GM20000 (cell line): Measurements from ENCODE around the gene CAPN2.

ENCODE experiments used
- DNase-seq: peaks from one replicate; pipeline ENCODE4 v3.0.0; 2012; ENCODE audit warnings: low spot score
- TF ChIP-seq, protein P1 (sequence below): IDR thresholded peaks from 2 replicates; pipeline ENCODE4 v1.5.1; 2012; ENCODE audit warnings: mild to moderate bottlenecking, control low read depth; ENCODE audit errors: extremely low read depth, missing control alignments

The CAPN2 gene

DNA sequence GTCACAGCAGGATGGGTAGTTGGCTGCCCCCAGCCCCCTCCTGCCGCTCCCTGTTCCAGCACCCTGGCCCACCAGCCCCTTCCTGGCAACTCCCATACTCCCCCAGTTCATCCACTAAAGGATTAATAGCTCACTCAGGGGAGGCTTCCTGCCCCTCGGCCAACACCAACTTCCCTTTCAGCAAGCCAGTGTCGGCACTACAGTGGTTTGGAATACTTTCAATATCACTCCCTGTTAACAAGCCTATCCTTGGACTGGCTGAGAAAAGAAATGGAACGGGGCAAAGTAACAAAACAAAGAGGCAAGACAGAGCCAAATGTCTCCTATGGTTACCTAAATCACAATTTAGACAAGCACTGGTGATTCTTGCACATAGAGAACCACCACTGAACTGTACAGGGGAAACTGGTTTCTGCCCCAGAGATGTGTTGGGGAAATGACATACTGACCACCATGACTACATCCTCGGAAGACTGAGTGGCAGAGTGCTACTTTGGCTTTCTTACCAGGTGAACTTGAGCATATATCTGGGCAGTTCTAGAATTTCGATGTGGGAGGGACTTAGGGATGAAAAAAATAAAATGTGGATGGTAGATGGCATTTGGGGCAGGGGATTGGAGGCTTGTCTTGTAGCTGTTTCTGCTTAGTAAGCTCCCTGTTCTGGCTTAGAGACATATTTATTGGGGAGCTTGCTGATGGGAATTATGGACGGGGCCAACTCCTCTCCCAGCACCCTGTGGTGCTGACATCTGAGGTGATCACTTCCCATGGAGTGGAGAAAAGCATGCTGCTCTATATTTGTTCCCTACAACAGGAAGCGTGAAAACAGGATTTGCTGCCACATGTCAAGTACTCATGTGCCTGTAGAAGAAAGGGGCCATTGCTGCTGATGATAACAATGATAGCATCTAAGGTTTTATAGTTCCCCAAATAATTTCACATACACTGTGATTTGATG, 7.1 kb upstream of the CAPN2 start:
- TF ChIP-seq, protein P1, sequence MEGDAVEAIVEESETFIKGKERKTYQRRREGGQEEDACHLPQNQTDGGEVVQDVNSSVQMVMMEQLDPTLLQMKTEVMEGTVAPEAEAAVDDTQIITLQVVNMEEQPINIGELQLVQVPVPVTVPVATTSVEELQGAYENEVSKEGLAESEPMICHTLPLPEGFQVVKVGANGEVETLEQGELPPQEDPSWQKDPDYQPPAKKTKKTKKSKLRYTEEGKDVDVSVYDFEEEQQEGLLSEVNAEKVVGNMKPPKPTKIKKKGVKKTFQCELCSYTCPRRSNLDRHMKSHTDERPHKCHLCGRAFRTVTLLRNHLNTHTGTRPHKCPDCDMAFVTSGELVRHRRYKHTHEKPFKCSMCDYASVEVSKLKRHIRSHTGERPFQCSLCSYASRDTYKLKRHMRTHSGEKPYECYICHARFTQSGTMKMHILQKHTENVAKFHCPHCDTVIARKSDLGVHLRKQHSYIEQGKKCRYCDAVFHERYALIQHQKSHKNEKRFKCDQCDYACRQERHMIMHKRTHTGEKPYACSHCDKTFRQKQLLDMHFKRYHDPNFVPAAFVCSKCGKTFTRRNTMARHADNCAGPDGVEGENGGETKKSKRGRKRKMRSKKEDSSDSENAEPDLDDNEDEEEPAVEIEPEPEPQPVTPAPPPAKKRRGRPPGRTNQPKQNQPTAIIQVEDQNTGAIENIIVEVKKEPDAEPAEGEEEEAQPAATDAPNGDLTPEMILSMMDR, result no peak
- DNase-seq, result peak; percentile 5

DNA sequence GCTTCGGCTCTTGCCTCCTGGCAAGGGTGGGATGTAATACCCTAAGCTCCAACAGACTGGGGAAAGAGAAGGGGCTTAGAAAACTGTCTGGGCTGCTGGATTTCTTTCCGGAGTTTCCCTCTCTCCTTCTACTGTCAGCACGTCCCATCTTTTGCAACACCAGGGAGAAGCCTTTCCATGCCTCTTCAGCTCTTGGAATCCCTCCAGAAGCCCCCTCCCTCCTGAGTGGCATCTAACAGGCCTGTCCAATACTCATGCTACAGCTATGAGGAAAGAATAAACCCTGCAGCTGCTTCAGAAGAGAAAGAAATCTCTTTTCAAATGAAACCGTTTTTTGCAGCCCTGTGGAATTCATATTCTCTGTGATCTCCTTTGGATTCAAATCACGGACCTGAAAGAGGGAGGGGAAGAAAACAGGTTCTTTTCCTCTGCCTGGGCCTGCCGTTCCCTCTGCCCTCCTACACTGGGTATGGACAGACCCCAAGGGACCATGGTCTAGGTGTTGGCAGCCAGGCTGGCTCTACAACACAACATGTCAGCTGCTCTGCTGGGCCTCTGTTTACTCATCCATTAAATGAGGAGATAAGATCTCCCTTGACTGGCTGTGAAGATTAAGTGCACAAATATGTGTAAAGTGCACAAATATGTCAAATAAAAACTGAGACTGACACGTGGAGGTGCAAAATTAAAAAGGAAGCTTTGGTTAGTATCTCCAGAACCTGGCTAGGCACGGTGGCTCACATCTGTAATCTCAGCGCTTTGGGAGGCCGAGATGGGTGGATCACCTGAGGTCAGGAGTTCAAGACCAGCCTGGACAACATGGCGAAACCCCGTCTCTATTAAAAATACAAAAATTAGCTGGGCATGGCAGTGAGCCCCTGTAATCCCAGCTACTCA, 6.0 kb upstream of the CAPN2 start:
- no peak for DNase-seq
- TF ChIP-seq, protein P1, result no peak

DNA sequence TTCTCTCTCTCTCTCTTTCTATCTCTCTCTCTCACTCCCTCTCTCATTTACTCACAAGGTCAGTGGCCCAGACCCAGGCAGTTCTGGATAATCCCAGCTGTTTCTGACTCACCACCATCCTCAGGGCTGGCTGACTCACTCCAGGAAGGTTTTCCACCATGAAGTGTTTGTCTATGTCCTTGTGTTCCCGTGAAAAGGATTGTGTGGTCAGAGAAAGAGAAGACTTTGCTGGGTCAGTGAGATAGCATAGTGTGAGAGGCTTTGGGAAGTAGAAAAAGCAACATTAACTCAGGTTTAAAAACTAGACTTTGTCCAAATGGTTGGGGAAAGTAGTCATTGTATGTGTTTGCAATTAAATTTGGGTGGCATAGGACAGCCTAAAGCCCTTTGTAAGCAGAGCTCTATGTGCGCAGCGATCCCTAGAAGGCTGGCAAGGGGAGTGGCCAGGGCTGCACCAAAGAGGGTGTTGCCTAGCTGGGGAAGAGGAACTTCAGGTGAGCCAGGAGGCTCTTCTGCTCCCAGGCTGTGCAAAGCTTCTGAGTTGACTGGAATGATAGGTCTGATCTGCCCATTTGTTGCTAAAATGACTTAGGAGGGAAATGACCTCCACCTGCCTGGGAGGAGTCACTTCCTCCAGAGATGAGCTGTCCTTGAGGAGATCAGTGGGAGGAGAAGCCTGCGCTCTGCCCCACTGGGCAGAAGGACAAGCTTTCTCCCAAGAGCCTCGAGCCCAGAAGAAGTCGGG, 4.9 kb upstream of the CAPN2 start:
- TF ChIP-seq, protein P1, result no peak
- DNase-seq, result no peak

DNA sequence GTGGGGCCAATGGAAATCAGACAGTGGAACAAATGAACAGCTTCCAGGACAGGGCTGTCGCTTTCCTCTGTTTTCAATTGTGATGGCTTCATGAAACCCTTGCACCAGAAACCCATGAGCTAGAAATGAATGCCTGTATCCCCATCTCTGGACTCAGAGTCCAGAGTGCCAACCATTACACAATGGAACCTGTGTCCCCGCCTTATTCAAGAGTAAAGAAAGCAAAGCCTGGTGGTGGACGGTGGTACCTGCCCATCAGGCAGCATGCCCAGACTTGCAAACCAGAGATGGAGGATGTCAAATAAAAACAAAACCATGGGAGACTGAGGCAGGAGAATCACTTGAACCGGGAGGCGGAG, 4.4 kb upstream of the CAPN2 start:
- TF ChIP-seq, protein P1, result no peak
- no peak for DNase-seq

DNA sequence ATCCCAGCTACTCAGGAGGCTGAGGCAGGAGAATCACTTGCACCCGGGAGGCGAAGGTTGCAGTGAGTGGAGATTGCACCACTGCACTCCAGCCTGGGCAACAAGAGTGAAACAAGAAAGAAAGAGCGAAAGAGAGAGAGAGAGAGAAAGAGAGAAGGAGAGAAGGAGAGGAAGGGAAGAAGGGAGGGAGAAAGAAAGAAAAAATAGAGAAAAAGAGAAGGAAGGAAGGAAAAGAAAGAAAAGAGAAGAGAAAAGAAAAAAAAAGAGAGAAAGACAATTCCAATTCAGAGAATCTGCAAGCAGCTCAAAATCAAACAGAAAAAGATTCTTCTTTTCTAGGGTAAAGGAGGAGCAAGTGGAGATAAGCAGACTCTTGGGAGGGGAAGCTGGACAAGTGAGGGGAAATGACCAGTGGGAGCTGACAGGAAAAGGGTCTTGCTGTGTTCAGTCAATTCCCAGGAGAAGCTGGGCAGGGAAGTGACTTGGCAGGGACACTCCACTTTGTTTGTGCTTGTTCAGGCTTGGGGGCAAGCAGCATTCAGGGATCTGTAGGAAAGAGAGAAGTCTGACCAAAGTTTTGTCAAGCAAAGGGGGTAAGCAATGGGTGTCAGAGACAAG, 3.6 kb upstream of the CAPN2 start:
- no peak for DNase-seq
- TF ChIP-seq, protein P1, result no peak

DNA sequence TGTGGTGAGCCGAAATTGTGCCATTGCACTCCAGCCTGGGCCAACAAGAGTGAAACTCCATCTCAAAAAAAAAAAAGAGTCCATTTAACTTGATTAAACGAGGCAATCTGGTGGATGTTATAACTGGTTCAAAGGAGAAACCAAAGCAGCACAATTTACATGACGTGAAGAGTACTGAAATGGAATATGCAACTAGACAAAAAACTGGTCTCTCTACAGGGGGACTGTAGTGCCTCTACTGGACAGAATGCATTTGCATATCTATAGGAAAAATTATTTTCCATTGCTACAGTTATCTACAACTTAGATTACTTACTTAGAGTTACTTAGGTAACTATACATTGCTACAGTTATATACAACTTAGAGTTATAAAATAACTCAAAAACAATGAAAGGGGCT, 2.7 kb upstream of the CAPN2 start:
- DNase-seq, result peak; percentile 3
- TF ChIP-seq, protein P1, result no peak
